Measurements from ENCODE around the gene NUP107.
A peak's percentile ranks its signal among the peaks of the same experiment; 100 is the strongest.

NUP107 gene

GRCh38 chr12:68648179-68648578, 38.6 kb upstream of the NUP107 start:
- H3K36me3 ChIP-seq (replicated peaks; ENCODE audit: low read depth, low read length): peaks cover 13% of the 10 kb centered on the region
- H4K20me1 ChIP-seq (ENCODE audit: insufficient read depth, low read length): peaks cover 51% of the 10 kb centered on the region
- H3K4me3 ChIP-seq (ENCODE audit: low read length): no peak overlapping the region
- H3K4me1 ChIP-seq (ENCODE audit: low read length): no peaks in the 10 kb centered on the region
- peaks cover 63% of the 10 kb centered on the region for H3K79me2 ChIP-seq (ENCODE audit: low read length)
- H3K9me3 ChIP-seq (ENCODE audit: insufficient read depth, low read length): no peaks in the 10 kb centered on the region
- no peak overlapping the region for H2AFZ ChIP-seq (ENCODE audit: low read depth, low read length)
- no peak for TF ChIP-seq CTCF (IDR thresholded peaks at IDR 0.05; ENCODE audit: low read depth, low read length)
- no peak overlapping the region for H3K27ac ChIP-seq (ENCODE audit: low read length)
- no peak overlapping the region for H3K4me2 ChIP-seq (ENCODE audit: low read length)
- no peak overlapping the region for H3K9ac ChIP-seq (ENCODE audit: low read length)
- H3K27me3 ChIP-seq (ENCODE audit: low read depth, low read length): no peaks in the 10 kb centered on the region

DNA sequence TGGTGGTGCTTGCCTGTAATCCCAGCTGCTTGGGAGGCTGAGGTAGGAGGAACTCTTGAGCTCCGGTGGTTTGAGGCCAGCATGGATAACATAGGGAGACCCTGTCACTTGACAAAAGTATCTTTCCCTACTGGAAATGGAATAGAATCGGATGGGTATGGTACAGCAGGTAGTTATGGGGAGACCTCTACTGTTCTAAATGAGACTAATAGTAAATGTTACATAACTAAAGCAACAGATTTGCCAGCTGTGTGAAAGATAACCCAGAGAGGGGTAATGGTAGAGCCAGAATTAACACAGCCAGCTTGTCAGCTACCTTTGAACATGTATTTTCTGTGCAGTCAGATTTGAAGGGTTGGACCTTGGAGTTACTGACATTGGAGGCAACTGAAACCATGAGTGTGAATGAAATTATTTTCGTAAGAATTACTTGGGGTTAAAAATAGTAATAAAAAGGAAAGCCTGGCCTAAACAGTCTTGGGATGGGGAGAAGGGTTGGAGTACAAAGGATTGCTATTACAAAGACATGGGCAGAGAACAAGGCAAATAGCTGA, 21.7 kb upstream of the NUP107 start:
- no peaks in the 10 kb centered on the region for H3K27me3 ChIP-seq (ENCODE audit: low read depth, low read length)
- H3K4me3 ChIP-seq (ENCODE audit: low read length): no peak overlapping the region
- TF ChIP-seq EZH2phosphoT487 (IDR thresholded peaks at IDR 0.05; ENCODE audit: low read depth) (no peak), CTCF (IDR thresholded peaks at IDR 0.05; ENCODE audit: low read depth, low read length) (peak; percentile 20)
- H4K20me1 ChIP-seq (ENCODE audit: insufficient read depth, low read length): no peaks in the 10 kb centered on the region
- H3K4me1 ChIP-seq (ENCODE audit: low read length): no peaks in the 10 kb centered on the region
- no peak overlapping the region for H3K4me2 ChIP-seq (ENCODE audit: low read length)
- peaks cover 9% of the 10 kb centered on the region for H3K36me3 ChIP-seq (replicated peaks; ENCODE audit: low read depth, low read length)
- H3K9ac ChIP-seq (ENCODE audit: low read length): no peak overlapping the region
- no peak overlapping the region for H2AFZ ChIP-seq (ENCODE audit: low read depth, low read length)
- no peak overlapping the region for H3K27ac ChIP-seq (ENCODE audit: low read length)
- no peaks in the 10 kb centered on the region for H3K9me3 ChIP-seq (ENCODE audit: insufficient read depth, low read length)
- no peaks in the 10 kb centered on the region for H3K79me2 ChIP-seq (ENCODE audit: low read length)

DNA sequence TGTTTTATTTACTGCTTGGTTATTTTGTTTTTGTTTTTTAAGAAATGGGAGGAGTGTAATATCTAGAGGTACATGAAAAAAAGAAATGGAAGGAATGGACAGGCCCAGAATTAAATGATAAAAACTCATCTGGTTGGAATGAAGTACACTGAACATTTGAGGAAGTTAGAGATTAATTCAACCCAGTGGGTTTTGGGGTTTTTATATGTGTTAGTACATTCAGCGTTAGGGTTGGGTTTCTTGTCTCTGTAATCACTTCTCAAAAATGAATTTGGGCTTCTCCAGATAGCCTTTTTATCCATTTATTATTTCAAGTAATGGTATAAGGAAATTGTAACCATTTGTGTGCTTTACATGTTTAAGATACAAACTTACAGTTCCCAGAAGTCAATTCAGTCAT, 19.5 kb upstream of the NUP107 start:
- Histone ChIP-seq H3K27ac (ENCODE audit: low read length) (no peak overlapping the region), H4K20me1 (ENCODE audit: insufficient read depth, low read length) (no peaks in the 10 kb centered on the region), H3K4me2 (ENCODE audit: low read length) (no peak overlapping the region), H2AFZ (ENCODE audit: low read depth, low read length) (no peak overlapping the region), H3K27me3 (ENCODE audit: low read depth, low read length) (no peaks in the 10 kb centered on the region), H3K36me3 (replicated peaks; ENCODE audit: low read depth, low read length) (peaks cover 5% of the 10 kb centered on the region), H3K9me3 (ENCODE audit: insufficient read depth, low read length) (no peaks in the 10 kb centered on the region), H3K79me2 (ENCODE audit: low read length) (no peaks in the 10 kb centered on the region), H3K4me3 (ENCODE audit: low read length) (no peak overlapping the region), H3K4me1 (ENCODE audit: low read length) (no peaks in the 10 kb centered on the region), H3K9ac (ENCODE audit: low read length) (no peak overlapping the region)
- TF ChIP-seq EZH2phosphoT487 (IDR thresholded peaks at IDR 0.05; ENCODE audit: low read depth) (no peak), CTCF (IDR thresholded peaks at IDR 0.05; ENCODE audit: low read depth, low read length) (no peak)

DNA sequence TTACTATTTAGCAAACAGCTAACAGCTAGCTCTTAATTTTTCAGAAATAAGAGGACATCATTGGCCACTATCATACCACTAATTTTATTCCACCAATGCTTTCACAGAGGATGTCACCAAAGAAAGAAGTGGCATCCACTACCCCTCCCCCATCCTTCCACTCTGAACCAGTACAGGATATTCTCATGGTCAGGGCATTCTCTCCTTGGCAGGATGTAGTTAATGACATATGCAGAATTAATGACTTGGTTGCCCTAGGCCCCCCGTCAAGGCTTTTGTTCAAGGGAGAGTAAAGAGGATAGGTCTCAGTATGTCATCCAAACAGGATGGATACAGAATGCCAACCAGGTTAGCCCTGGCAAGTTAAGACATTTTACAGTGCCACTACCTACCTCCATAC, 18.9 kb upstream of the NUP107 start:
- H4K20me1 ChIP-seq (ENCODE audit: insufficient read depth, low read length): no peaks in the 10 kb centered on the region
- no peaks in the 10 kb centered on the region for H3K27me3 ChIP-seq (ENCODE audit: low read depth, low read length)
- H3K4me1 ChIP-seq (ENCODE audit: low read length): no peaks in the 10 kb centered on the region
- H3K9me3 ChIP-seq (ENCODE audit: insufficient read depth, low read length): no peaks in the 10 kb centered on the region
- H3K4me3 ChIP-seq (ENCODE audit: low read length): no peak overlapping the region
- no peak overlapping the region for H2AFZ ChIP-seq (ENCODE audit: low read depth, low read length)
- H3K9ac ChIP-seq (ENCODE audit: low read length): no peak overlapping the region
- no peaks in the 10 kb centered on the region for H3K79me2 ChIP-seq (ENCODE audit: low read length)
- H3K36me3 ChIP-seq (replicated peaks; ENCODE audit: low read depth, low read length): peaks cover 5% of the 10 kb centered on the region
- no peak overlapping the region for H3K27ac ChIP-seq (ENCODE audit: low read length)
- TF ChIP-seq EZH2phosphoT487 (IDR thresholded peaks at IDR 0.05; ENCODE audit: low read depth) (no peak), CTCF (IDR thresholded peaks at IDR 0.05; ENCODE audit: low read depth, low read length) (no peak)
- H3K4me2 ChIP-seq (ENCODE audit: low read length): no peak overlapping the region
